GM18511 (cell line): ENCODE results near the gene PTPRM.
A peak's percentile ranks its signal among the peaks of the same experiment; 100 is the strongest.

Experiments used
- ATAC-seq: cut with Tn5 transposase; IDR thresholded peaks from one replicate; pipeline ENCODE4 v1.9.1; 2021; ENCODE audit warnings: mild to moderate bottlenecking, moderate library complexity; ENCODE audit not compliant: unreplicated experiment

Gene PTPRM

GRCh38 chr18:7567474-7568425 lies 634 bp downstream of the PTPRM start:
- ATAC-seq, result peak; percentile 21

GRCh38 chr18:7568426-7568825 lies 1.3 kb downstream of the PTPRM start:
- ATAC-seq, result no peak

- ATAC-seq, result no peak
Observed at GRCh38 chr18:7571626-7572025, 4.5 kb downstream of the PTPRM start.

GRCh38 chr18:7572822-7573221 lies 5.7 kb downstream of the PTPRM start:
- ATAC-seq, result no peak

- no peak for ATAC-seq
Observed at GRCh38 chr18:7575465-7576028, 8.4 kb downstream of the PTPRM start.

GRCh38 chr18:7576077-7576476 lies 9.0 kb downstream of the PTPRM start:
- ATAC-seq, result no peak

- no peak for ATAC-seq
Observed at GRCh38 chr18:7576685-7577084, 9.6 kb downstream of the PTPRM start.

- no peak for ATAC-seq
Observed at GRCh38 chr18:7577706-7578105, 10.6 kb downstream of the PTPRM start.

- ATAC-seq, result no peak
Observed at GRCh38 chr18:7579176-7579917, 12.2 kb downstream of the PTPRM start.

- ATAC-seq, result no peak
Observed at GRCh38 chr18:7579918-7580542, 12.9 kb downstream of the PTPRM start.

GRCh38 chr18:7584646-7585275 lies 17.6 kb downstream of the PTPRM start:
- no peak for ATAC-seq

- ATAC-seq, result no peak
Observed at GRCh38 chr18:7585276-7585670, 18.2 kb downstream of the PTPRM start.

GRCh38 chr18:7586379-7586778 lies 19.3 kb downstream of the PTPRM start:
- no peak for ATAC-seq

GRCh38 chr18:7590826-7591560 lies 23.9 kb downstream of the PTPRM start:
- no peak for ATAC-seq

- ATAC-seq, result no peak
Observed at GRCh38 chr18:7592305-7593071, 25.4 kb downstream of the PTPRM start.

GRCh38 chr18:7593218-7593819 lies 26.2 kb downstream of the PTPRM start:
- no peak for ATAC-seq

GRCh38 chr18:7596147-7596546 lies 29.0 kb downstream of the PTPRM start:
- no peak for ATAC-seq

- no peak for ATAC-seq
Observed at GRCh38 chr18:7597500-7597899, 30.4 kb downstream of the PTPRM start.
